HCT116 (cell line): ENCODE data around the gene SERTM1. TPM values are rescaled to one million over a fixed set of nuclear protein-coding genes. Genes with fewer than 3 reads are reported as not detected.

ENCODE experiments used
- ATAC-seq: fragments of 200-7000 bp; cut with Tn5 transposase; 2 replicates; pipeline ENCODE4 v1.9.1; 2020; ENCODE audit warnings: mild to moderate bottlenecking, moderate library complexity
- BruUV-seq: library from RNA; stranded (reverse); fragments of 400-500 nt; replicated peaks from 2 replicates; lab custom pipeline; 2021; lab: Mats Ljungman, UMichigan
- CTCF ChIA-PET: fragments of 300-600 bp; sonication (Branson Sonifier 250); formaldehyde crosslinking; loops from one replicate; lab custom pipeline; 2021; ENCODE audit warnings: antibody characterized with exemption; lab: Charles Lee
- POLR2A ChIA-PET: fragments of 300-600, 350-600 bp; sonication (Branson Sonifier 250); formaldehyde crosslinking; loops from one replicate; lab custom pipeline; 2021; ENCODE audit warnings: antibody characterized with exemption; lab: Charles Lee
- RAD21 ChIA-PET, 2 experiments: fragments of 300-600 bp; sonication (Branson Sonifier 250); formaldehyde crosslinking; loops; one replicate each; lab custom pipeline; 2023; ENCODE audit warnings: low total read pairs in 2 of 2; ENCODE audit not compliant: uncharacterized antibody in 2 of 2, unreplicated experiment in 2 of 2, low non-redundant PET in 1 of 2; lab: Charles Lee
- DNase-seq: peaks from one replicate; pipeline ENCODE4 v3.0.0-alpha.2; 2010; ENCODE audit warnings: low read depth, low spot score
- H2AFZ ChIP-seq: fragments of 200-600 bp; shearing (Covaris generic), sonication (generic); 2 replicates; pipeline ENCODE4 v1.6.1; 2017; ENCODE audit warnings: low read depth, mixed run types, mixed read lengths, antibody characterized with exemption, low read length; ENCODE audit not compliant: poor library complexity, severe bottlenecking
- H3K27ac ChIP-seq: 2 replicates; pipeline ENCODE4 v1.5.1; 2012; ENCODE audit warnings: low read depth, low read length
- H3K27me3 ChIP-seq: fragments of 200-600 bp; sonication (generic); 2 replicates; pipeline ENCODE4 v1.6.1; 2016; ENCODE audit warnings: mixed run types, low read length, mixed read lengths; ENCODE audit not compliant: insufficient read depth
- H3K36me3 ChIP-seq, 2 experiments: fragments of 200-500 bp in 1 of 2; fragments of 200-600 bp in 1 of 2; sonication (Bioruptor generic) in 1 of 2; sonication (generic) in 1 of 2; 2 replicates each; pipeline versions ENCODE4 v1.5.1 to v1.6.1; 2014 to 2016; ENCODE audit warnings: low read length in 2 of 2, inconsistent platforms in 1 of 2, mixed read lengths in 1 of 2, mixed run types in 1 of 2; ENCODE audit not compliant: insufficient read depth in 2 of 2, control insufficient read depth in 1 of 2
- H3K4me1 ChIP-seq, 2 experiments: fragments of 200-600 bp in 1 of 2; sonication (generic) in 1 of 2; 2 replicates each; pipeline versions ENCODE4 v1.5.1 to v1.6.1; 2012 to 2017; ENCODE audit warnings: low read length in 2 of 2, inconsistent platforms in 1 of 2, mild to moderate bottlenecking in 1 of 2, mixed read lengths in 1 of 2, mixed run types in 1 of 2, moderate library complexity in 1 of 2; ENCODE audit not compliant: insufficient read depth in 2 of 2, control insufficient read depth in 1 of 2
- H3K4me2 ChIP-seq: fragments of 200-600 bp; sonication (generic); 2 replicates; pipeline ENCODE4 v1.6.1; 2017; ENCODE audit warnings: mixed run types, low read length, mixed read lengths
- H3K4me3 ChIP-seq, 2 experiments: fragments of 200-600 bp in 1 of 2; sonication (generic) in 1 of 2; replicated peaks in 1 of 2; 2 replicates each; pipeline ENCODE4 v1.5.1; 2011 to 2016; ENCODE audit warnings: low read length in 2 of 2, control low read depth in 1 of 2, low read depth in 1 of 2, mild to moderate bottlenecking in 1 of 2, mixed read lengths in 1 of 2, mixed run types in 1 of 2
- H3K79me2 ChIP-seq: fragments of 200-600 bp; sonication (generic); 2 replicates; pipeline ENCODE4 v1.6.1; 2017; ENCODE audit warnings: mild to moderate bottlenecking, mixed run types, low read length, moderate library complexity, mixed read lengths; ENCODE audit not compliant: insufficient read depth
- H3K9ac ChIP-seq: fragments of 200-600 bp; sonication (generic); 2 replicates; pipeline ENCODE4 v1.6.1; 2016; ENCODE audit warnings: low read length, mixed read lengths
- H3K9me2 ChIP-seq: fragments of 200-600 bp; sonication (generic), shearing (Covaris generic); 2 replicates; pipeline ENCODE4 v1.6.1; 2017; ENCODE audit warnings: mixed run types, mild to moderate bottlenecking, moderate library complexity; ENCODE audit not compliant: insufficient read depth
- H3K9me3 ChIP-seq, 2 experiments: fragments of 200-500 bp in 1 of 2; fragments of 200-600 bp in 1 of 2; sonication (Bioruptor generic) in 1 of 2; sonication (generic) in 1 of 2; 2 replicates each; pipeline ENCODE4 v1.6.1; 2014 to 2017; ENCODE audit warnings: low read length in 2 of 2, mixed read lengths in 2 of 2, inconsistent platforms in 1 of 2, low read depth in 1 of 2, mild to moderate bottlenecking in 1 of 2, mixed run types in 1 of 2, moderate library complexity in 1 of 2; ENCODE audit not compliant: control insufficient read depth in 1 of 2, insufficient read depth in 1 of 2
- H4K20me1 ChIP-seq: fragments of 200-600 bp; sonication (generic), shearing (Covaris generic); 2 replicates; pipeline ENCODE4 v1.6.1; 2017; ENCODE audit warnings: mixed run types, mild to moderate bottlenecking, moderate library complexity; ENCODE audit not compliant: insufficient read depth
- CBX3 ChIP-seq: IDR thresholded peaks from 2 replicates; pipeline ENCODE4 v1.6.1; 2012; ENCODE audit warnings: low read depth
- CEBPB ChIP-seq: IDR thresholded peaks from 2 replicates; pipeline ENCODE4 v1.6.1; 2012; ENCODE audit warnings: low read depth
- EGR1 ChIP-seq: IDR thresholded peaks from 2 replicates; pipeline ENCODE4 v1.6.1; 2012; ENCODE audit warnings: low read depth
- ELF1 ChIP-seq: IDR thresholded peaks from 2 replicates; pipeline ENCODE4 v1.6.1; 2012; ENCODE audit warnings: low read depth, borderline replicate concordance
- EZH2 ChIP-seq: fragments of 200-600 bp; sonication (generic); IDR thresholded peaks from 2 replicates; pipeline ENCODE4 v1.6.1; 2017; ENCODE audit warnings: antibody characterized with exemption, mixed run types
- EZH2phosphoT487 ChIP-seq: fragments of 200-600 bp; IDR thresholded peaks from 2 replicates; pipeline ENCODE4 v1.6.1; 2018; ENCODE audit warnings: antibody characterized with exemption, borderline replicate concordance
- FOSL1 ChIP-seq: IDR thresholded peaks from 2 replicates; pipeline ENCODE4 v1.6.1; 2012; ENCODE audit warnings: low read depth
- JUND ChIP-seq: IDR thresholded peaks from 2 replicates; pipeline ENCODE4 v1.6.1; 2012
- POLR2A ChIP-seq: IDR thresholded peaks from 2 replicates; pipeline ENCODE4 v1.7.0; 2011; ENCODE audit warnings: borderline replicate concordance; ENCODE audit not compliant: insufficient read depth, insufficient read length; ENCODE audit errors: extremely low read depth
- POLR2AphosphoS5 ChIP-seq: IDR thresholded peaks from 2 replicates; pipeline ENCODE4 v1.6.1; 2011; ENCODE audit warnings: mild to moderate bottlenecking, low read depth, low read length, moderate library complexity
- REST ChIP-seq: IDR thresholded peaks from 2 replicates; pipeline ENCODE4 v1.6.1; 2012; ENCODE audit warnings: low read depth
- SIN3A ChIP-seq: IDR thresholded peaks from 2 replicates; pipeline ENCODE4 v1.6.1; 2012; ENCODE audit warnings: low read depth
- SP1 ChIP-seq: IDR thresholded peaks from 2 replicates; pipeline ENCODE4 v1.6.1; 2012; ENCODE audit warnings: low read depth
- SRF ChIP-seq: IDR thresholded peaks from 2 replicates; pipeline ENCODE4 v1.6.1; 2012; ENCODE audit warnings: low read depth
- TCF7L2 ChIP-seq: IDR thresholded peaks from 2 replicates; pipeline ENCODE4 v1.7.0; 2011; ENCODE audit warnings: borderline replicate concordance, inconsistent platforms; ENCODE audit not compliant: insufficient read depth, insufficient read length; ENCODE audit errors: extremely low read depth
- YY1 ChIP-seq: IDR thresholded peaks from 2 replicates; pipeline ENCODE4 v1.6.1; 2011; ENCODE audit warnings: low read length, low read depth, moderate library complexity, mild to moderate bottlenecking; ENCODE audit not compliant: insufficient replicate concordance; ENCODE audit errors: extremely low read depth
- ZNF274 ChIP-seq: fragments of 200-500 bp; sonication (Bioruptor generic); IDR thresholded peaks from 2 replicates; pipeline ENCODE4 v1.6.1; 2014; ENCODE audit warnings: mild to moderate bottlenecking, low read depth, low read length, inconsistent platforms
- intact Hi-C: fragments of 100-400 bp; cut with micrococcal nuclease; formaldehyde crosslinking; loops from 2 replicates; pipeline ENCODE4 v1.10.0; 2022
- total RNA-seq: library from RNA; stranded (reverse); gene quantifications from one replicate; pipeline ENCODE4 v1.2.1, GENCODE V29; 2021; ENCODE audit not compliant: unreplicated experiment
- TF ChIP-seq, protein P1 (sequence below): IDR thresholded peaks from 2 replicates; pipeline ENCODE4 v1.6.1; 2012
- TF ChIP-seq, protein P2 (sequence below), 3 experiments: fragments of 200-600 bp in 1 of 3; sonication (generic) in 1 of 3; IDR thresholded peaks in 2 of 3; conservative IDR thresholded peaks in 1 of 3; 2 replicates each; pipeline ENCODE4 v1.5.1; 2012 to 2017; ENCODE audit warnings: low read depth in 2 of 3, low read length in 2 of 3, antibody characterized with exemption in 1 of 3, borderline replicate concordance in 1 of 3, control low read depth in 1 of 3, mild to moderate bottlenecking in 1 of 3, mixed read lengths in 1 of 3, mixed run types in 1 of 3, moderate library complexity in 1 of 3; ENCODE audit not compliant: insufficient read depth in 1 of 3

Gene SERTM1
- total RNA-seq, 1 experiment from 2014 or later, result not detected

DNA sequence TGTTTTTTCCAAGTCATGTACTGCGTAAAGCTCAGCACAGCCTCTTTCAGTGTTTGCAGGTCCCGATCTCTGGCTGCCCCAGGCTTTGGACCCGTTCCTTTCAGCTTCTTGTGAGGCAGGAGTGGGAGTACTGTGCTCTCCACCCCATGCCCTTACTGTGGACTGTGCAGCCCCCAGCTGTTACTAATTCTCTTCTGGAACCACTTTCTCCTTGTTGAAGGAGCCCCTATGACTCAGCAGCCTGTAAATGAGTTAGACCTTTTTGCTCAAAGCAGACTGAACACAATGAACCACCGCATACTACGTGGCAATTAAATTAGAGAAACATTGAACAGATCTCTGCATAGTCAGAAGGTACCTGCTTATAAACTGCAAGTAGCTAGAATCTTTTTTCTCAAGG, 39.0 kb downstream of the SERTM1 start:
- Histone ChIP-seq H4K20me1 (no peaks in the 10 kb centered on the region), H3K4me2 (no peak overlapping the region), H3K9me2 (no peaks in the 10 kb centered on the region), H3K4me1 (no peaks in the 10 kb centered on the region), H3K27ac (no peak overlapping the region), H3K79me2 (no peaks in the 10 kb centered on the region), H2AFZ (no peak overlapping the region), H3K36me3 (no peaks in the 10 kb centered on the region), H3K4me3 (no peak overlapping the region), H3K9ac (no peak overlapping the region), H3K27me3 (peaks cover 16% of the 10 kb centered on the region; the same call in 1 of the 2 replicates), H3K9me3 (no peaks in the 10 kb centered on the region)
- POLR2A ChIA-PET, result no interaction called here
- TF ChIP-seq EZH2phosphoT487 (no peak), YY1 (no peak), REST (no peak), CEBPB (no peak), POLR2A (no peak), SIN3A (no peak), POLR2AphosphoS5 (no peak), SP1 (no peak), JUND (no peak), TCF7L2 (no peak), SRF (no peak), ZNF274 (no peak), EZH2 (no peak), EGR1 (no peak), ELF1 (no peak), CBX3 (no peak), FOSL1 (no peak)
- TF ChIP-seq, protein P1, sequence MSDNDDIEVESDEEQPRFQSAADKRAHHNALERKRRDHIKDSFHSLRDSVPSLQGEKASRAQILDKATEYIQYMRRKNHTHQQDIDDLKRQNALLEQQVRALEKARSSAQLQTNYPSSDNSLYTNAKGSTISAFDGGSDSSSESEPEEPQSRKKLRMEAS, result no peak
- TF ChIP-seq, protein P2, sequence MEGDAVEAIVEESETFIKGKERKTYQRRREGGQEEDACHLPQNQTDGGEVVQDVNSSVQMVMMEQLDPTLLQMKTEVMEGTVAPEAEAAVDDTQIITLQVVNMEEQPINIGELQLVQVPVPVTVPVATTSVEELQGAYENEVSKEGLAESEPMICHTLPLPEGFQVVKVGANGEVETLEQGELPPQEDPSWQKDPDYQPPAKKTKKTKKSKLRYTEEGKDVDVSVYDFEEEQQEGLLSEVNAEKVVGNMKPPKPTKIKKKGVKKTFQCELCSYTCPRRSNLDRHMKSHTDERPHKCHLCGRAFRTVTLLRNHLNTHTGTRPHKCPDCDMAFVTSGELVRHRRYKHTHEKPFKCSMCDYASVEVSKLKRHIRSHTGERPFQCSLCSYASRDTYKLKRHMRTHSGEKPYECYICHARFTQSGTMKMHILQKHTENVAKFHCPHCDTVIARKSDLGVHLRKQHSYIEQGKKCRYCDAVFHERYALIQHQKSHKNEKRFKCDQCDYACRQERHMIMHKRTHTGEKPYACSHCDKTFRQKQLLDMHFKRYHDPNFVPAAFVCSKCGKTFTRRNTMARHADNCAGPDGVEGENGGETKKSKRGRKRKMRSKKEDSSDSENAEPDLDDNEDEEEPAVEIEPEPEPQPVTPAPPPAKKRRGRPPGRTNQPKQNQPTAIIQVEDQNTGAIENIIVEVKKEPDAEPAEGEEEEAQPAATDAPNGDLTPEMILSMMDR (IDR thresholded peaks at IDR 0.05 in 2 of 3, conservative IDR thresholded peaks at IDR 0.05 in 1 of 3; ENCODE audit: borderline replicate concordance in 1 of 3, insufficient read depth in 1 of 3, low read depth in 2 of 3, low read length in 2 of 3), result no peak
- no peak for ATAC-seq
- no peak for DNase-seq
- intact Hi-C loops, result no loop called here
- RAD21 ChIA-PET, result no interaction called here
- BruUV-seq, result no TSS peak
- CTCF ChIA-PET, result no interaction called here
